OCI-LY7 (cell line): ENCODE measurements around the gene PLXDC2. TPM values are rescaled to one million over a fixed set of nuclear protein-coding genes. Genes with fewer than 3 reads are reported as not detected.

Experiments used
- BruUV-seq: library from RNA; stranded (reverse); fragments of 400-500 nt; replicated peaks from 2 replicates; lab custom pipeline; 2021; lab: Mats Ljungman, UMichigan
- CTCF ChIA-PET: fragments of 300-600 bp; sonication (Branson Sonifier 250); formaldehyde crosslinking; loops from one replicate; lab custom pipeline; 2022; ENCODE audit warnings: antibody characterized with exemption; ENCODE audit not compliant: unreplicated experiment; lab: Charles Lee
- POLR2A ChIA-PET: fragments of 300-600 bp; sonication (Branson Sonifier 250); formaldehyde crosslinking; loops from one replicate; lab custom pipeline; 2022; ENCODE audit warnings: antibody characterized with exemption; lab: Charles Lee
- DNase-seq: peaks from one replicate; pipeline ENCODE4 v3.0.0-alpha.2; 2015; ENCODE audit warnings: low spot score
- H2AFZ ChIP-seq: fragments of 200-600 bp; sonication (generic), shearing (Covaris generic); 2 replicates; pipeline ENCODE4 v1.6.1; 2014; ENCODE audit warnings: mild to moderate bottlenecking, antibody characterized with exemption, low read length, moderate library complexity
- H3K27ac ChIP-seq: fragments of 200-600 bp; sonication (generic); 2 replicates; pipeline ENCODE4 v1.5.1; 2014; ENCODE audit warnings: mixed run types, low read depth, mild to moderate bottlenecking, moderate library complexity, low read length, inconsistent platforms; ENCODE audit not compliant: poor library complexity, severe bottlenecking
- H3K36me3 ChIP-seq: fragments of 200-600 bp; sonication (generic); 2 replicates; pipeline ENCODE4 v1.6.1; 2014; ENCODE audit warnings: mild to moderate bottlenecking, antibody characterized with exemption, low read length, moderate library complexity, mixed read lengths; ENCODE audit not compliant: insufficient read depth
- H3K4me1 ChIP-seq: fragments of 200-600 bp; sonication (generic); 2 replicates; pipeline ENCODE4 v1.5.1; 2014; ENCODE audit warnings: mild to moderate bottlenecking, low read length; ENCODE audit not compliant: insufficient read depth, poor library complexity, severe bottlenecking
- H3K4me2 ChIP-seq: fragments of 200-600 bp; sonication (generic); 2 replicates; pipeline ENCODE4 v1.6.1; 2014; ENCODE audit warnings: mild to moderate bottlenecking, low read length
- H3K4me3 ChIP-seq: fragments of 200-600 bp; sonication (generic); 2 replicates; pipeline ENCODE4 v1.5.1; 2014; ENCODE audit warnings: mild to moderate bottlenecking, low read depth, low read length; ENCODE audit not compliant: poor library complexity, severe bottlenecking
- H3K79me2 ChIP-seq: fragments of 200-600 bp; sonication (generic); 2 replicates; pipeline ENCODE4 v1.6.1; 2016; ENCODE audit warnings: low read depth, mild to moderate bottlenecking, low read length, moderate library complexity, mixed read lengths; ENCODE audit not compliant: insufficient read depth
- H3K9me2 ChIP-seq: fragments of 200-600 bp; sonication (generic); 2 replicates; pipeline ENCODE4 v1.6.1; 2016; ENCODE audit warnings: mild to moderate bottlenecking, low read length, mixed read lengths; ENCODE audit not compliant: insufficient read depth
- H3K9me3 ChIP-seq: fragments of 200-600 bp; sonication (generic); 2 replicates; pipeline ENCODE4 v1.6.1; 2014; ENCODE audit warnings: mild to moderate bottlenecking, mixed run types, low read length, mixed read lengths
- H4K20me1 ChIP-seq: fragments of 200-600 bp; sonication (generic); 2 replicates; pipeline ENCODE4 v1.6.1; 2014; ENCODE audit warnings: mild to moderate bottlenecking, antibody characterized with exemption, low read length, moderate library complexity, mixed read lengths; ENCODE audit not compliant: insufficient read depth
- CTCF ChIP-seq: fragments of 200-600 bp; sonication (generic); conservative IDR thresholded peaks from 2 replicates; pipeline ENCODE4 v1.5.1; 2014; ENCODE audit warnings: mild to moderate bottlenecking, antibody characterized with exemption, low read length, moderate library complexity, mixed read lengths
- EZH2phosphoT487 ChIP-seq: fragments of 200-600 bp; sonication (generic); IDR thresholded peaks from 2 replicates; pipeline ENCODE4 v1.6.1; 2018; ENCODE audit warnings: low read depth, borderline replicate concordance, mild to moderate bottlenecking, mixed run types, antibody characterized with exemption, low read length, moderate library complexity, mixed read lengths
- intact Hi-C: fragments of 100-400 bp; cut with micrococcal nuclease; formaldehyde crosslinking; loops from one replicate; pipeline ENCODE4 v1.10.0; 2022; ENCODE audit not compliant: unreplicated experiment
- total RNA-seq, 2 experiments: library from RNA; depleted of rRNA in 1 of 2; stranded (reverse); fragments of >200 nt in 1 of 2; shearing (Covaris generic) in 1 of 2; gene quantifications; 2 replicates each; pipeline ENCODE4 v1.2.3, GENCODE V29; 2014 to 2022

Gene PLXDC2
- total RNA-seq, 2 experiments from 2014 or later, result not detected

DNA sequence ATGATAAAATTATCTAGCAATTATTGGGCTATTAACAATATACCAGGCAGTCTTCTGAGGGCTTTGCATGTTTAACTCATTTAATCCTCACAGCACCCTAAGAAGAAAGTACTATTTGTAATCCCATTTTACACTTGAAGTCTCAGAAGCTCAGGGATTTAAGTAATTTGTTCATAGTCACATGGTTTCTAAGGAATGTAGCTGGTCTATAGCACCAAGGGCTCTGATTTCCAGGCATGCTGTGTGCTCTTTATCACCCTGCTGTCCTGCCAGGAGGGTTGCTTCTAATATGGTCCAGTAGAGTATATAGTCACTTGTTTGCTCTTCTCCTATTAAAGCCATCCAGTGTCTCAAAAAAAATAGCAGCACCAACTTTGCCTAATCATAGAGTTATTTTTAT, 417.2 kb downstream of the PLXDC2 start:
- Histone ChIP-seq H3K4me2 (no peak overlapping the region), H3K36me3 (no peaks in the 10 kb centered on the region), H3K9me3 (no peaks in the 10 kb centered on the region), H3K27ac (no peak overlapping the region), H3K9me2 (no peaks in the 10 kb centered on the region), H2AFZ (no peak overlapping the region), H3K4me3 (no peak overlapping the region), H4K20me1 (no peaks in the 10 kb centered on the region), H3K4me1 (no peaks in the 10 kb centered on the region), H3K79me2 (no peaks in the 10 kb centered on the region)
- intact Hi-C loops, result no loop called here
- no peak for TF ChIP-seq CTCF
- TF ChIP-seq EZH2phosphoT487, result no peak
- ChIA-PET CTCF (no interaction called here), POLR2A (no interaction called here)
- no peak for DNase-seq
- BruUV-seq, result no TSS peak

GRCh38 chr10:20234579-20234978, 418.3 kb downstream of the PLXDC2 start:
- H3K27ac ChIP-seq, result no peak overlapping the region
- no peaks in the 10 kb centered on the region for H3K36me3 ChIP-seq
- no peak overlapping the region for H2AFZ ChIP-seq
- H3K4me1 ChIP-seq, result no peaks in the 10 kb centered on the region
- TF ChIP-seq CTCF, result no peak
- TF ChIP-seq EZH2phosphoT487, result no peak
- no peak overlapping the region for H3K4me3 ChIP-seq
- H3K4me2 ChIP-seq, result no peak overlapping the region
- CTCF ChIA-PET, result no interaction called here
- no peaks in the 10 kb centered on the region for H4K20me1 ChIP-seq
- DNase-seq, result no peak
- intact Hi-C loops, result no loop called here
- H3K9me2 ChIP-seq, result no peaks in the 10 kb centered on the region
- H3K79me2 ChIP-seq, result no peaks in the 10 kb centered on the region
- POLR2A ChIA-PET, result interaction anchor here (0.6 to 0.7 kb wide), 2 partner anchors 15 to 901 kb away, joined by 3 read pairs; no protein-coding TSS in a partner anchor
- H3K9me3 ChIP-seq, result no peaks in the 10 kb centered on the region
- BruUV-seq, result no TSS peak

DNA sequence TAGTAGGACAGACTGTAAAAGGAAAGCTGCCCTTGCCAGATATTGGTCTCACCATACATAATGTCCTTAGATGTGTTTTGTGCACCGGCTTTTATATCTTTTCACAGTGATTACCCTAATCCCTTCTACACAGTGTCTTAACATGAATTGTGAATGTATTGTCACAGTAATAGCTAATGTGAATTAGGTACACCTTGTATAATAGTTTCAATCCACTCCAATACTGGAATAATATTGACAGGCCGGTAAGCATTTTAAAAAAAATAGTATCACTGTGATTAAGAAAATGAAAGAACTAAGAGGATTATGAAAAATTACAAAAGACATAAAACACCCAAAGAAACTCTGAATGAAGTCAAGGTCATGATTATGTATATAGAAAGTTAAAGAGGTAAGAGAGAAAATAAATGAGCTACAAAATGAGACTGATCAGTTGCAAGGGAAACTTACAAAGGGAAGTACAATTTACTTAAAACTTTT, 420.9 kb downstream of the PLXDC2 start:
- no peak overlapping the region for H3K4me2 ChIP-seq
- H3K9me3 ChIP-seq, result no peaks in the 10 kb centered on the region
- no peaks in the 10 kb centered on the region for H3K79me2 ChIP-seq
- ChIA-PET POLR2A (interaction anchor here (0.7 kb wide), 1 partner anchor 29 kb away, joined by 3 read pairs; no protein-coding TSS in a partner anchor), CTCF (no interaction called here)
- H4K20me1 ChIP-seq, result no peaks in the 10 kb centered on the region
- H2AFZ ChIP-seq, result no peak overlapping the region
- intact Hi-C loops, result no loop called here
- no peaks in the 10 kb centered on the region for H3K36me3 ChIP-seq
- H3K4me1 ChIP-seq, result no peaks in the 10 kb centered on the region
- no TSS peak for BruUV-seq
- H3K27ac ChIP-seq, result no peak overlapping the region
- no peak overlapping the region for H3K4me3 ChIP-seq
- no peak for TF ChIP-seq EZH2phosphoT487
- no peak for TF ChIP-seq CTCF
- H3K9me2 ChIP-seq, result no peaks in the 10 kb centered on the region
- no peak for DNase-seq
